Testis (tissue), 3 donors: ENCODE results near the gene ARHGEF39. TPM values are rescaled to one million over a fixed set of nuclear protein-coding genes. Genes with fewer than 3 reads are reported as not detected.

Experiments used
- DNase-seq: peaks from one replicate; pipeline ENCODE4 v3.0.0-alpha.2; 2019
- H3K27ac ChIP-seq, 2 donors: fragments of 200-600 bp; sonication (generic); one replicate each; pipeline ENCODE4 v1.5.1; 2019
- H3K27me3 ChIP-seq: fragments of 200-600 bp; sonication (generic); one replicate; pipeline ENCODE4 v1.5.1; 2019
- H3K36me3 ChIP-seq: fragments of 200-600 bp; sonication (generic); one replicate; pipeline ENCODE4 v1.5.1; 2017; ENCODE audit warnings: low read depth; ENCODE audit errors: missing control alignments
- H3K4me1 ChIP-seq: fragments of 200-600 bp; sonication (generic); one replicate; pipeline ENCODE4 v1.5.1; 2019
- H3K4me3 ChIP-seq, 2 donors: fragments of 200-600 bp; sonication (generic); one replicate each; pipeline ENCODE4 v1.5.1; 2017 to 2019
- H3K9me3 ChIP-seq: fragments of 200-600 bp; sonication (generic); one replicate; pipeline ENCODE4 v1.5.1; 2017
- CTCF ChIP-seq, 3 experiments: fragments of 450-650 bp in 2 of 3; fragments of 200-600 bp in 1 of 3; sonication (generic) in 1 of 3; IDR thresholded peaks; one replicate each; pipeline ENCODE4 v1.5.1; 2016 to 2019; ENCODE audit warnings: antibody characterized with exemption in 3 of 3, mild to moderate bottlenecking in 2 of 3, moderate library complexity in 1 of 3
- POLR2A ChIP-seq: fragments of 450-650 bp; IDR thresholded peaks from one replicate; pipeline ENCODE4 v1.6.1; 2017; ENCODE audit warnings: antibody characterized with exemption, mild to moderate bottlenecking, moderate library complexity
- WGBS, 2 donors: methylation state at CpG; one replicate each; pipeline ENCODE4 v1.1.5; 2018; 5-methylcytosine and 5-hydroxymethylcytosine counted together
- intact Hi-C: fragments of 100-400 bp; cut with DNase I; formaldehyde crosslinking; loops from one replicate; pipeline ENCODE4 v1.15.1; 2023; ENCODE audit warnings: low total_unique reads
- polyA plus RNA-seq: library from polyadenylated mRNA; stranded (reverse); fragments of 350-450 nt; fragmentation: Illumina TruSeq; extraction: RNeasy Lipid Tissue Mini Kit (QIAGEN cat#74804); gene quantifications from one replicate; pipeline ENCODE4 v1.2.3, GENCODE V29; 2014; ENCODE audit warnings: low read depth, low replicate concordance; ENCODE audit not compliant: insufficient read depth
- total RNA-seq, 2 donors: library from RNA; depleted of rRNA; stranded (reverse); fragments of >200 nt; gene quantifications; one replicate each; pipeline ENCODE4 v1.2.3, GENCODE V29; 2016

The ARHGEF39 gene
- total and polyA plus RNA-seq, 3 donors from 2014 or later, result 2.2 to 7.0 (median 6.5) TPM

GRCh38 chr9:35619800-35620158, 45.2 kb downstream of the ARHGEF39 start:
- 57 to 66% methylated on average over 2 of the region's 2 CpGs for WGBS, 2 donors

GRCh38 chr9:35618854-35619799, 45.9 kb downstream of the ARHGEF39 start:
- no peaks in the 10 kb centered on the region for H3K36me3 ChIP-seq
- H3K4me3 ChIP-seq, result no peak overlapping the region
- H3K27me3 ChIP-seq, result no peaks in the 10 kb centered on the region
- 88 to 94% methylated on average over 17 of the region's 17 CpGs for WGBS, 2 donors
- peak; percentile 43 for DNase-seq
- TF ChIP-seq CTCF (IDR thresholded peaks at IDR 0.05) (no peak), POLR2A (no peak)
- no peaks in the 10 kb centered on the region for H3K9me3 ChIP-seq
- no peak overlapping the region for H3K27ac ChIP-seq
- H3K4me1 ChIP-seq, result peaks cover 8% of the 10 kb centered on the region
- intact Hi-C loops, result no loop called here

More at GRCh38 chr9:35619800-35620158, 45.2 kb downstream of the ARHGEF39 start:
- Histone ChIP-seq H3K4me3 (no peak overlapping the region), H3K36me3 (no peaks in the 10 kb centered on the region), H3K4me1 (peaks cover 8% of the 10 kb centered on the region), H3K27me3 (no peaks in the 10 kb centered on the region), H3K27ac (no peak overlapping the region), H3K9me3 (no peaks in the 10 kb centered on the region)
- intact Hi-C loops, result no loop called here
- DNase-seq, result no peak
- TF ChIP-seq CTCF (IDR thresholded peaks at IDR 0.05), result no peak
- no peak for TF ChIP-seq POLR2A

GRCh38 chr9:35618325-35618727, 46.7 kb downstream of the ARHGEF39 start, which contains the start of gene CD72:
TSS of gene CD72 (minus strand) at chr9:35618413. CDS start at chr9:35618303, 110 bp downstream.
- Histone ChIP-seq H3K36me3 (no peaks in the 10 kb centered on the region), H3K4me1 (peaks cover 8% of the 10 kb centered on the region), H3K9me3 (no peaks in the 10 kb centered on the region), H3K4me3 (peak within 1 kb of the TSS; percentile 41 to 58), H3K27ac (no peak within 1 kb of the TSS), H3K27me3 (no peaks in the 10 kb centered on the region)
- intact Hi-C loops, result no loop called here
- no peak for TF ChIP-seq CTCF (IDR thresholded peaks at IDR 0.05)
- no peak for TF ChIP-seq POLR2A
- 82 to 86% methylated on average over 7 of the region's 7 CpGs for WGBS, 2 donors
- DNase-seq, result no peak

GRCh38 chr9:35617548-35617947, 47.4 kb downstream of the ARHGEF39 start:
- Histone ChIP-seq H3K4me1 (peaks cover 8% of the 10 kb centered on the region), H3K4me3 (peak overlapping the region in 1 of 2 donors; percentile 58), H3K27me3 (no peaks in the 10 kb centered on the region), H3K27ac (no peak overlapping the region), H3K36me3 (no peaks in the 10 kb centered on the region), H3K9me3 (no peaks in the 10 kb centered on the region)
- WGBS, 2 donors, result 45 to 47% methylated on average over 8 of the region's 8 CpGs
- DNase-seq, result no peak
- intact Hi-C loops, result no loop called here
- TF ChIP-seq POLR2A (no peak), CTCF (IDR thresholded peaks at IDR 0.05) (no peak)
